Astrocyte of the spinal cord (primary cell): Measurements from ENCODE around the gene SRSF3.
"Not testable (repeated sequence)": the region's sequence is repeated elsewhere in the genome, so short reads cannot be mapped to it uniquely, and the experiment has no call there.

Experiments
- DNase-seq: peaks from one replicate; pipeline ENCODE4 v3.0.0; 2011; ENCODE audit warnings: low read depth, low spot score
- H3K4me3 ChIP-seq: 2 replicates; pipeline ENCODE4 v1.5.1; 2011; ENCODE audit warnings: low read depth, mild to moderate bottlenecking, low read length, moderate library complexity
- in situ Hi-C: cut with HindIII; loops from 2 replicates; pipeline ENCODE4 v1.10.0; 2017; ENCODE audit warnings: low sequenced_read_pairs
- TF ChIP-seq, protein P1 (sequence below): IDR thresholded peaks from 2 replicates; pipeline ENCODE4 v1.5.1; 2012; ENCODE audit warnings: low read depth, mild to moderate bottlenecking, low read length, inconsistent platforms

Gene SRSF3

GRCh38 chr6:36598326-36598725, 4.2 kb downstream of the SRSF3 start:
- in situ Hi-C loops = no loop called here
- no peak for DNase-seq
- TF ChIP-seq, protein P1, sequence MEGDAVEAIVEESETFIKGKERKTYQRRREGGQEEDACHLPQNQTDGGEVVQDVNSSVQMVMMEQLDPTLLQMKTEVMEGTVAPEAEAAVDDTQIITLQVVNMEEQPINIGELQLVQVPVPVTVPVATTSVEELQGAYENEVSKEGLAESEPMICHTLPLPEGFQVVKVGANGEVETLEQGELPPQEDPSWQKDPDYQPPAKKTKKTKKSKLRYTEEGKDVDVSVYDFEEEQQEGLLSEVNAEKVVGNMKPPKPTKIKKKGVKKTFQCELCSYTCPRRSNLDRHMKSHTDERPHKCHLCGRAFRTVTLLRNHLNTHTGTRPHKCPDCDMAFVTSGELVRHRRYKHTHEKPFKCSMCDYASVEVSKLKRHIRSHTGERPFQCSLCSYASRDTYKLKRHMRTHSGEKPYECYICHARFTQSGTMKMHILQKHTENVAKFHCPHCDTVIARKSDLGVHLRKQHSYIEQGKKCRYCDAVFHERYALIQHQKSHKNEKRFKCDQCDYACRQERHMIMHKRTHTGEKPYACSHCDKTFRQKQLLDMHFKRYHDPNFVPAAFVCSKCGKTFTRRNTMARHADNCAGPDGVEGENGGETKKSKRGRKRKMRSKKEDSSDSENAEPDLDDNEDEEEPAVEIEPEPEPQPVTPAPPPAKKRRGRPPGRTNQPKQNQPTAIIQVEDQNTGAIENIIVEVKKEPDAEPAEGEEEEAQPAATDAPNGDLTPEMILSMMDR = no peak
- peak overlapping the region; percentile 85 for H3K4me3 ChIP-seq

- in situ Hi-C loops = no loop called here
- H3K4me3 ChIP-seq = peak overlapping the region; percentile 85
- TF ChIP-seq, protein P1 = no peak
- no peak for DNase-seq
Measured at GRCh38 chr6:36598739-36599318, 4.7 kb downstream of the SRSF3 start.

GRCh38 chr6:36599791-36600209, 5.6 kb downstream of the SRSF3 start:
- H3K4me3 ChIP-seq = peak overlapping the region; percentile 2
- in situ Hi-C loops = no loop called here
- DNase-seq = no peak
- TF ChIP-seq, protein P1 = no peak

DNA sequence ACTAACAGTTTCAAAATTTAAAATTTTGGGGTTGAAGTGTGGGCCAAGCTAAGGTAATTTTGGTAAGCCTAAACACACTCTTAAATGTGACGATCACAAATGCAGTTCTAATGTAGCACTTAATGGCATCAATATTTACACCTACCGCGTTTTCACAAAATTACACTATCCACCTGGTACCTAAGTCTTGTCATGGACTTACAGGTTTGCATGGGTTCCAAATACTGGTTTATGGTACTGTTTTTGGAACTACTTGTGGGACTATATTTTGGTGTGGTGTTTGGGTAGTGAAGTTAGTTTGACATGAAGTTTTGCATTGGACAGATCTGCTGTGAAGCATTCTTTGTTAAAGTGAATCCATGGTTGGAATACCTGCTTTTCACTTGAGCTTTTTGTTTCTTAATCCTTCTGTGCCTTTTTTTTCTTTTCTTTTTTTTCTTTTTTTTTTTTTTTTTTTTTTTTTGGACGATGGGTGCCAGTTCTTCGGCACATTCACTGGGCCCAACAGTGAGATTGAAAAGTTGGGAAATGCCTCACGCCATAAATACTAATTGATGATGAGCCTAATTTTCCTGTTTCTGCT, 6.5 kb downstream of the SRSF3 start:
- no peak for DNase-seq
- no peak overlapping the region for H3K4me3 ChIP-seq
- TF ChIP-seq, protein P1 = no peak
- in situ Hi-C loops = no loop called here

- H3K4me3 ChIP-seq, in situ Hi-C loops, DNase-seq: not testable (repeated sequence)
Measured at GRCh38 chr6:36601818-36602217, 7.7 kb downstream of the SRSF3 start.

GRCh38 chr6:36603222-36604089, 9.3 kb downstream of the SRSF3 start:
- TF ChIP-seq, protein P1 = no peak
- in situ Hi-C loops = no loop called here
- no peak for DNase-seq
- no peak overlapping the region for H3K4me3 ChIP-seq
